OCI-LY7 (cell line): Measurements from ENCODE around the gene SPAG9. TPM values are rescaled to one million over a fixed set of nuclear protein-coding genes. Genes with fewer than 3 reads are reported as not detected.
A peak's percentile ranks its signal among the peaks of the same experiment; 100 is the strongest.

ENCODE experiments used
- BruUV-seq: library from RNA; stranded (reverse); fragments of 400-500 nt; replicated peaks from 2 replicates; lab custom pipeline; 2021; lab: Mats Ljungman, UMichigan
- CTCF ChIA-PET: fragments of 300-600 bp; sonication (Branson Sonifier 250); formaldehyde crosslinking; loops from one replicate; lab custom pipeline; 2022; ENCODE audit warnings: antibody characterized with exemption; ENCODE audit not compliant: unreplicated experiment; lab: Charles Lee
- POLR2A ChIA-PET: fragments of 300-600 bp; sonication (Branson Sonifier 250); formaldehyde crosslinking; loops from one replicate; lab custom pipeline; 2022; ENCODE audit warnings: antibody characterized with exemption; lab: Charles Lee
- DNase-seq: peaks from one replicate; pipeline ENCODE4 v3.0.0-alpha.2; 2015; ENCODE audit warnings: low spot score
- H2AFZ ChIP-seq: fragments of 200-600 bp; sonication (generic), shearing (Covaris generic); 2 replicates; pipeline ENCODE4 v1.6.1; 2014; ENCODE audit warnings: mild to moderate bottlenecking, antibody characterized with exemption, low read length, moderate library complexity
- H3K27ac ChIP-seq: fragments of 200-600 bp; sonication (generic); 2 replicates; pipeline ENCODE4 v1.5.1; 2014; ENCODE audit warnings: mixed run types, low read depth, mild to moderate bottlenecking, moderate library complexity, low read length, inconsistent platforms; ENCODE audit not compliant: poor library complexity, severe bottlenecking
- H3K36me3 ChIP-seq: fragments of 200-600 bp; sonication (generic); 2 replicates; pipeline ENCODE4 v1.6.1; 2014; ENCODE audit warnings: mild to moderate bottlenecking, antibody characterized with exemption, low read length, moderate library complexity, mixed read lengths; ENCODE audit not compliant: insufficient read depth
- H3K4me1 ChIP-seq: fragments of 200-600 bp; sonication (generic); 2 replicates; pipeline ENCODE4 v1.5.1; 2014; ENCODE audit warnings: mild to moderate bottlenecking, low read length; ENCODE audit not compliant: insufficient read depth, poor library complexity, severe bottlenecking
- H3K4me2 ChIP-seq: fragments of 200-600 bp; sonication (generic); 2 replicates; pipeline ENCODE4 v1.6.1; 2014; ENCODE audit warnings: mild to moderate bottlenecking, low read length
- H3K4me3 ChIP-seq: fragments of 200-600 bp; sonication (generic); 2 replicates; pipeline ENCODE4 v1.5.1; 2014; ENCODE audit warnings: mild to moderate bottlenecking, low read depth, low read length; ENCODE audit not compliant: poor library complexity, severe bottlenecking
- H3K79me2 ChIP-seq: fragments of 200-600 bp; sonication (generic); 2 replicates; pipeline ENCODE4 v1.6.1; 2016; ENCODE audit warnings: low read depth, mild to moderate bottlenecking, low read length, moderate library complexity, mixed read lengths; ENCODE audit not compliant: insufficient read depth
- H3K9me2 ChIP-seq: fragments of 200-600 bp; sonication (generic); 2 replicates; pipeline ENCODE4 v1.6.1; 2016; ENCODE audit warnings: mild to moderate bottlenecking, low read length, mixed read lengths; ENCODE audit not compliant: insufficient read depth
- H3K9me3 ChIP-seq: fragments of 200-600 bp; sonication (generic); 2 replicates; pipeline ENCODE4 v1.6.1; 2014; ENCODE audit warnings: mild to moderate bottlenecking, mixed run types, low read length, mixed read lengths
- H4K20me1 ChIP-seq: fragments of 200-600 bp; sonication (generic); 2 replicates; pipeline ENCODE4 v1.6.1; 2014; ENCODE audit warnings: mild to moderate bottlenecking, antibody characterized with exemption, low read length, moderate library complexity, mixed read lengths; ENCODE audit not compliant: insufficient read depth
- CTCF ChIP-seq: fragments of 200-600 bp; sonication (generic); conservative IDR thresholded peaks from 2 replicates; pipeline ENCODE4 v1.5.1; 2014; ENCODE audit warnings: mild to moderate bottlenecking, antibody characterized with exemption, low read length, moderate library complexity, mixed read lengths
- EZH2phosphoT487 ChIP-seq: fragments of 200-600 bp; sonication (generic); IDR thresholded peaks from 2 replicates; pipeline ENCODE4 v1.6.1; 2018; ENCODE audit warnings: low read depth, borderline replicate concordance, mild to moderate bottlenecking, mixed run types, antibody characterized with exemption, low read length, moderate library complexity, mixed read lengths
- intact Hi-C: fragments of 100-400 bp; cut with micrococcal nuclease; formaldehyde crosslinking; loops from one replicate; pipeline ENCODE4 v1.10.0; 2022; ENCODE audit not compliant: unreplicated experiment
- total RNA-seq, 2 experiments: library from RNA; depleted of rRNA in 1 of 2; stranded (reverse); fragments of >200 nt in 1 of 2; shearing (Covaris generic) in 1 of 2; gene quantifications; 2 replicates each; pipeline ENCODE4 v1.2.3, GENCODE V29; 2014 to 2022

The SPAG9 gene
- total RNA-seq, 2 experiments from 2014 or later: 75.5 to 78.9 TPM

- ChIA-PET CTCF (no interaction called here), POLR2A (interaction anchor here (0.6 to 2.4 kb wide), 4 partner anchors 87 to 104 kb away, joined by 3 to 9 read pairs (median 4); partner anchors contain the start of gene TOB1)
- H3K4me2 ChIP-seq: no peak overlapping the region
- BruUV-seq: no TSS peak
- no peaks in the 10 kb centered on the region for H3K79me2 ChIP-seq
- no peak overlapping the region for H3K27ac ChIP-seq
- H3K9me3 ChIP-seq: no peaks in the 10 kb centered on the region
- H3K36me3 ChIP-seq: no peaks in the 10 kb centered on the region
- no peaks in the 10 kb centered on the region for H3K9me2 ChIP-seq
- intact Hi-C loops: no loop called here
- DNase-seq: no peak
- peaks cover 11% of the 10 kb centered on the region for H3K4me1 ChIP-seq
- no peaks in the 10 kb centered on the region for H4K20me1 ChIP-seq
- H2AFZ ChIP-seq: no peak overlapping the region
- H3K4me3 ChIP-seq: no peak overlapping the region
- TF ChIP-seq CTCF (no peak), EZH2phosphoT487 (no peak)
Measured at GRCh38 chr17:50952889-50953288, 167.8 kb downstream of the SPAG9 start.

GRCh38 chr17:50952013-50952412 lies 168.7 kb downstream of the SPAG9 start:
- CTCF ChIA-PET: no interaction called here
- no peak overlapping the region for H2AFZ ChIP-seq
- H3K79me2 ChIP-seq: no peaks in the 10 kb centered on the region
- no peaks in the 10 kb centered on the region for H3K36me3 ChIP-seq
- no peaks in the 10 kb centered on the region for H3K9me3 ChIP-seq
- no peak for DNase-seq
- H3K27ac ChIP-seq: no peak overlapping the region
- H3K4me3 ChIP-seq: no peak overlapping the region
- no peaks in the 10 kb centered on the region for H4K20me1 ChIP-seq
- H3K4me1 ChIP-seq: peaks cover 11% of the 10 kb centered on the region
- no peaks in the 10 kb centered on the region for H3K9me2 ChIP-seq
- TF ChIP-seq EZH2phosphoT487: no peak
- intact Hi-C loops: no loop called here
- no peak overlapping the region for H3K4me2 ChIP-seq
- POLR2A ChIA-PET: interaction anchor here (0.6 to 2.4 kb wide), 2 partner anchors 100 to 111 kb away, joined by 3 to 9 read pairs; no protein-coding TSS in a partner anchor
- no TSS peak for BruUV-seq

- peak overlapping the region; percentile 46; the same call in 1 of the 2 replicates for H2AFZ ChIP-seq
Measured at GRCh38 chr17:50949989-50950877, 170.4 kb downstream of the SPAG9 start.

More at GRCh38 chr17:50949989-50950877, 170.4 kb downstream of the SPAG9 start:
- H3K27ac ChIP-seq: no peak overlapping the region
- DNase-seq: peak; percentile 70
- POLR2A ChIA-PET: interaction anchor here (0.6 to 2.2 kb wide), 5 partner anchors 10 to 223 kb away, joined by 3 to 9 read pairs (median 3); partner anchors contain the start of gene TOB1
- no peaks in the 10 kb centered on the region for H3K36me3 ChIP-seq
- H3K9me2 ChIP-seq: no peaks in the 10 kb centered on the region
- CTCF ChIA-PET: interaction anchor here (0.6 to 1.1 kb wide), 6 partner anchors 11 to 245 kb away, joined by 3 to 10 read pairs (median 4); no protein-coding TSS in a partner anchor
- intact Hi-C loops: loop anchor here (1.0 kb wide), 2 partner anchors 87 to 98 kb away; no protein-coding TSS in a partner anchor
- H3K4me1 ChIP-seq: peaks cover 11% of the 10 kb centered on the region
- H3K4me3 ChIP-seq: no peak overlapping the region
- BruUV-seq: no TSS peak
- H3K9me3 ChIP-seq: no peaks in the 10 kb centered on the region
- no peaks in the 10 kb centered on the region for H4K20me1 ChIP-seq
- H3K79me2 ChIP-seq: no peaks in the 10 kb centered on the region
- peak overlapping the region; percentile 30 for H3K4me2 ChIP-seq
- no peak for TF ChIP-seq EZH2phosphoT487
- peak; percentile 89 for TF ChIP-seq CTCF
